ENCODE measurements around the gene KCNJ4. TPM values are rescaled to one million over a fixed set of nuclear protein-coding genes. Genes with fewer than 3 reads are reported as not detected.
A peak's percentile ranks its signal among the peaks of the same experiment; 100 is the strongest.
"Not testable (repeated sequence)": the region's sequence is repeated elsewhere in the genome, so short reads cannot be mapped to it uniquely, and the experiment has no call there.

Gene KCNJ4
- total RNA-seq, 2 donors from 2014 or later, result 7.2 to 15.9 TPM

DNA sequence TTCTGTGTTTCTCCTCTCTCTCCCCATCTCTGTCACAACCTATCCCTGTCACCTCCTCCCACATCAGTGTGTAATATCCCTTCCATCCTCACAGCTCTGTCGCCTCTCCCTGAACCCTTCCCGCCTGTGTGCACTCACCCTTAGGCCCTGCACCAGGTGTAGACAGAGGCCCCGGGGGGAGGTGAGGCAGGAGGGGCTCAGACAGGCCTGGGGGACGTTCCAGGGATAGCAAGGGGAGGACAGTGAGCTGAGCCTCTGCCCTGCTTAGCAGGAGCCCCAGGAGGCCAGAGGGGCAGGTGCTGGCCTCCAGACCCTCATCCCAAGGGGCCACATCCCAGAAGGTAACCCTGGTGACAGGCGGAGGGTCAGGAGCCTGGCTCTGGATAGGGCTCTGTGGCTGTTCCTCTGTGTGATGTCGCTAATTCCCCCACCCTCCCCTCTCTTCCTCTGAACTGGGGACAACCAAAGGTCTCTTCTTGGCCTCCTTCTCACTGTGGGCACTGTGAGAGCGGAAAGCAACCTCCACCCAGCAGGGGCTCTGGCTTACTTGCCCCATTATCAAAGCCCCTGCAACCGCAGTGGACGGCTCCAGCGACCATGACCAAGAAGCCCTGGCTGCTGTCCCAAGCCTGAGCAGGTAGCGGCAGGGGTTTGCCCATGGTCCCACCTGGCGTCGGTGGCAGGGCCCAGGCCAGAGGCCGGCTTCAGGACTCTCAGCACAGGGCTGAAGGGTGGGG, 35.7 kb downstream of the KCNJ4 start:
- intact Hi-C loops (cut with DNase I), result no loop called here
- DNase-seq (no peak), ATAC-seq (no peak)

GRCh38 chr22:38418589-38418988, 36.4 kb downstream of the KCNJ4 start:
- ATAC-seq (no peak), DNase-seq (no peak)
- intact Hi-C loops (cut with DNase I), result no loop called here

GRCh38 chr22:38417252-38418060, 37.5 kb downstream of the KCNJ4 start:
- intact Hi-C loops (cut with DNase I), result no loop called here
- DNase-seq (no peak), ATAC-seq (no peak)

DNA sequence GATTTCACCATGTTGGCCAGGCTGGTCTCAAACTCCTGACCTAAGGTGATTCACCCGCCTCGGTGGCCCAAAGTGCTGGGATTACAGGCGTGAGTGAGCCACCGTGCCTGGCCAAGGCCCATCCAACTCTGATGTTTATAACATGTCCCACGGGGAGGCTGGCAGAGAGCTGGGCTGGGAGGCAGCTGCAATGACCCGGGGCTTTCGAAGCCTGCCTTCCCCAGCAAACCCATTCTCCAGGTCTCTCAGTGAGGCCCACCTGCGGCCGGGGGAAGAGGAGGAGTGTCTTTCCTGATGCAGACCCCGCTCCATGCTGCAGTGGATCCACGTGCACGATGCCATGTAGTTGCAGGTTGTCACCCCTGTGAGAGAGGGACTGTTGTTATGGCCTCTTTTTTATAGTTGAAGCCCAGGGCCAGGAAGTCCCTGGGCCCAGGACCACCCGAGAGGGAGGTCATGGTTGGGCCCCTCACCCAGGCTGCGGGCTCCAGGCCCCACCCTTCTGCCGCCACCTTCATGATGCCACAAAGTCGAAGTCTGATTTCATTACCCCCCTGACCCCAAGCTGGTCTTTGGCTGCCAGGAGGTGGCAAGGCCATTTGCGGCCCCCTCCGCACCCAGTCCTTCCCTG, 38.3 kb downstream of the KCNJ4 start:
- intact Hi-C loops (cut with DNase I), result no loop called here
- DNase-seq (no peak), ATAC-seq (no peak)

- intact Hi-C loops (cut with DNase I), result no loop called here
- ATAC-seq (peak; percentile 59 to 61), DNase-seq (peak; percentile 58)
These were observed 39.3 kb downstream of the KCNJ4 start for GRCh38 chr22:38415561-38416321.

DNA sequence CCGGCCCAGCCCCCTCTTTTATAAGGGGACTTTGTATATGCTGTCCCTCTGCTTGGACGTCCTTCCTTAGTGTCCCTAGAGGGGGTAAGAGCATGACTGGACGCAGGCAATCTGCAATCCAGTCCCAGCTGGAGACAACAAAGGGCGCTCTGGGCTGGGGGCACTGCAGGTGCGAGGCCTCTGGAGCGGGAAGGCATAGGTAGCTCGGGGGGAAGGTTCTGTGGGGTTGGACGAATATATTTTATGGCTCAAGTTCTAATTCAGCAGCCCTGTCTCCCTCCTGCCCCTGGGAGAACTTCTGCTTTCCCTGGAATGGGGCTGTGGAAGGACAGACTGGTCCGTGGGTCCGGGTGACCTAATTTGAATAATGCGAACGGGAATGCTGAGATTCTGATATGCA, 40.0 kb downstream of the KCNJ4 start:
- DNase-seq, result no peak
- intact Hi-C loops (cut with DNase I), result no loop called here
- ATAC-seq, result peak in 1 of 2 donors; percentile 10

- intact Hi-C loops (cut with DNase I), result loop anchor here in 1 of 2 donors (5.0 kb wide), 1 partner anchor 43 kb away; the partner anchor contains the start of gene KCNJ4
- ATAC-seq (no peak), DNase-seq (no peak)
These were observed 41.0 kb downstream of the KCNJ4 start for GRCh38 chr22:38414009-38414395.

GRCh38 chr22:38413085-38414008, 41.7 kb downstream of the KCNJ4 start:
- DNase-seq (no peak), ATAC-seq (peak; percentile 48 to 49)
- intact Hi-C loops (cut with DNase I), result loop anchor here in 1 of 2 donors (5.0 kb wide), 1 partner anchor 44 kb away; the partner anchor contains the start of gene KCNJ4

DNA sequence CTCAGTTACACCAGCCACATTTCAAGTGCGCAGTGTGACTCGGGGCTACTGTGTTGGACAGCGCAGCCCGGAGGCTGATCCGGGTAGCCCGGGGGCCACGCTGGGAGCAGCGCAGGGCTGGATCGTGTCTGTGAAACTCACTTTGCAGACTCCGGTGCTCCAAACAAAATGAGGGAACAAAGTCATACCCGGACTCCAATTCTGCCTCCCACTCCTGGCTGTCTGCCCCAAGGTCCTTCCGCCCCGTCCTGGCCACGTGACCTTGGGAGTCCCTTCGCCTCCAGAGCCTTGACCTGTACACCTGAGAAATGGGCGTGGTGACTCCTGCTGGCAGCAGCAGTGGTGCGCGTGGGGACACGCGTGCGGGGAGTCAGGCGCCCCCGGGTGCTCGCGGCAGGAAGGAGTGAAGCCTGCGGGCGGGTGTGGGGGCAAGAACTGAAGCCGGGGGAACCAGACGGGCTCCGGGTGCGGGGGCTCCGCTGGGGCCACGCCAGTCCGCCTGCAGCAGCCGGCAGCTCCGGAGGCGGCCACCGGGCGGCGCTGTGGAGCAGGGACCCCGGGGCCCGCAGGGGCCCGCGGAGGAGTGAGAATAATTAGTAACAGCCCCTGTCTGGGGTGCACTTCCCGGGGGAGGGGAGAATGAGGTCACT, 42.4 kb downstream of the KCNJ4 start:
- ATAC-seq (peak; percentile 40 to 63), DNase-seq (no peak)
- intact Hi-C loops (cut with DNase I), result loop anchor here in 1 of 2 donors (5.0 kb wide), 1 partner anchor 45 kb away; the partner anchor contains the start of gene KCNJ4

GRCh38 chr22:38411016-38411415, 44.0 kb downstream of the KCNJ4 start:
- DNase-seq, result no peak
- ATAC-seq, result no peak
- intact Hi-C loops (cut with DNase I), result loop anchor here in 1 of 2 donors (5.0 kb wide), 1 partner anchor 46 kb away; the partner anchor contains the start of gene KCNJ4

GRCh38 chr22:38409916-38410315, 45.1 kb downstream of the KCNJ4 start:
- DNase-seq, ATAC-seq: not testable (repeated sequence)
- intact Hi-C loops (cut with DNase I), result loop anchor here in 1 of 2 donors (5.0 kb wide), 1 partner anchor 47 kb away; the partner anchor contains the start of gene KCNJ4

GRCh38 chr22:38406617-38407016, 48.4 kb downstream of the KCNJ4 start:
- DNase-seq, result no peak
- ATAC-seq, result no peak
- intact Hi-C loops (cut with DNase I), result no loop called here

DNA sequence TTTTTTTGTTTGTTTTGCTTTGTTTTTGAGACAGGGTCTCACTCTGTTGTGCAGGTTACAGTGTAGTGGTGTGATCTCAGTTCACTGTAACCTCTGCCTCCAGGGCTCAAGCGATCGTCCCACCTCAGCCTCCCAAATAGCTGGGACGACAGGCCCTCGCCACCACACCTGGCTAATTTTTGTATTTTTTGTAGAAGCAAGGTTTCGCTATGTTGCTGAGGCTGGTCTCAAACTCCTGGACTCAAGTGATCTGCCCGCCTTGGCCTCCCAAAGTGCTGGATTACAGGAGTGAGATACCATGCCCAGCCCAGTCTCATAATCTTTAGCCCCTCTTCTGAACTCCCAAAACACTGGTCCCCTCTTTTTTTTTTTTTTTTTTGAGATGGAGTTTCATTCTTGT, 50.6 kb downstream of the KCNJ4 start:
- intact Hi-C loops (cut with DNase I), result no loop called here
- ATAC-seq, result no peak
- DNase-seq, result no peak

GRCh38 chr22:38403812-38404211, 51.2 kb downstream of the KCNJ4 start:
- intact Hi-C loops (cut with DNase I), result no loop called here
- DNase-seq, result no peak

DNA sequence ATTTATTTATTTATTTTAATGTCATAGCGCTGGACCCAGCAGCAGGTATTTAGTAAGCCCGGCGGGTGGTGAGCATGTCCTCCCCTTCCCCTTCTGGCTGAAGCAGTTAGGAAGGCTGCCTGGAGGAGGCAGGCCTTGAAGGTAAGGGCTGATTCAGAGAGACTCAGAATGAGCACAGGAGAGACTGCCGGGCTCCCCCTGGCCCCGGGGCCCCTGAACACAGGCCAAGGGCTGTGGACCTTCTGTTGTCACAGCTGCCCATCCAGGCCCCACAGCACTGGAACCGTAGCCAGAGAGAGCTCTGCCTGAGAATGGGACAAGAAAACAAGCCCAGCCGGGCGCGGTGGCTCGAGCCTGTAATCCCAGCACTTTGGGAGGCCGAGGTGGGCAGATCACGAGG, 52.8 kb downstream of the KCNJ4 start:
- DNase-seq (no peak), ATAC-seq (no peak)
- intact Hi-C loops (cut with DNase I), result no loop called here

More at GRCh38 chr22:38403812-38404211, 51.2 kb downstream of the KCNJ4 start:
- no peak for ATAC-seq

GRCh38 chr22:38401336-38402084, 53.5 kb downstream of the KCNJ4 start:
- no peak for ATAC-seq
- DNase-seq, result no peak
- intact Hi-C loops (cut with DNase I), result no loop called here

GRCh38 chr22:38400256-38400655, 54.7 kb downstream of the KCNJ4 start:
- DNase-seq; ATAC-seq; intact Hi-C loops (cut with DNase I): not testable (repeated sequence)
